ENCODE results near the gene PRR30.

PRR30 gene

GRCh38 chr2:27105981-27106380, 33.2 kb downstream of the PRR30 start:
- H3K4me3 ChIP-seq (ENCODE audit: low read length) = no peak overlapping the region
- DNase-seq (ENCODE audit: low read depth) = no peak
- TF ChIP-seq, protein P1, sequence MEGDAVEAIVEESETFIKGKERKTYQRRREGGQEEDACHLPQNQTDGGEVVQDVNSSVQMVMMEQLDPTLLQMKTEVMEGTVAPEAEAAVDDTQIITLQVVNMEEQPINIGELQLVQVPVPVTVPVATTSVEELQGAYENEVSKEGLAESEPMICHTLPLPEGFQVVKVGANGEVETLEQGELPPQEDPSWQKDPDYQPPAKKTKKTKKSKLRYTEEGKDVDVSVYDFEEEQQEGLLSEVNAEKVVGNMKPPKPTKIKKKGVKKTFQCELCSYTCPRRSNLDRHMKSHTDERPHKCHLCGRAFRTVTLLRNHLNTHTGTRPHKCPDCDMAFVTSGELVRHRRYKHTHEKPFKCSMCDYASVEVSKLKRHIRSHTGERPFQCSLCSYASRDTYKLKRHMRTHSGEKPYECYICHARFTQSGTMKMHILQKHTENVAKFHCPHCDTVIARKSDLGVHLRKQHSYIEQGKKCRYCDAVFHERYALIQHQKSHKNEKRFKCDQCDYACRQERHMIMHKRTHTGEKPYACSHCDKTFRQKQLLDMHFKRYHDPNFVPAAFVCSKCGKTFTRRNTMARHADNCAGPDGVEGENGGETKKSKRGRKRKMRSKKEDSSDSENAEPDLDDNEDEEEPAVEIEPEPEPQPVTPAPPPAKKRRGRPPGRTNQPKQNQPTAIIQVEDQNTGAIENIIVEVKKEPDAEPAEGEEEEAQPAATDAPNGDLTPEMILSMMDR (conservative IDR thresholded peaks at IDR 0.05; ENCODE audit: low read depth, low read length) = no peak

DNA sequence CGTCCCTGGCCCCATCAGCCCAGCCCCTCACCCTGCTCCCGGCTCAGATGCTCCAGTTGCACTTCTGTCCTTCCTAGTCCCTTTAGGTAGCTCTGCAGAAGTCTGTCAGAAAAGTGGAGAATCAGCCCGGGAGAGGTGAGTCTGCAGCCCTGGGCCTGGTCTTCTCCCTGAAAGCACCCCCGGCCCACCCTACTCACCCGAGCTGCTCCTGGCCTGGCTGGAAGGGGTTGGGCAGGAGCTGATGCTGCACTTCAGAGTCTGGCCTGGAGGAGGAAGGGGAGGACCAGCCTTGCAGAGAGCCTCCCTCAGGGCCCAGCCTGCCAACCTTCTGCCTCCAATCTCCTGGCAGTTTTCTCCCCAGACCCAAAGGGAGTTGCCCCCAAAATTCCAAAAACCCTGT, 36.9 kb downstream of the PRR30 start:
- TF ChIP-seq, protein P1 (conservative IDR thresholded peaks at IDR 0.05; ENCODE audit: low read depth, low read length) = no peak
- H3K4me3 ChIP-seq (ENCODE audit: low read length) = no peak overlapping the region
- DNase-seq (ENCODE audit: low read depth) = no peak

- H3K4me3 ChIP-seq (ENCODE audit: low read length) = no peak overlapping the region
- TF ChIP-seq, protein P1 (conservative IDR thresholded peaks at IDR 0.05; ENCODE audit: low read depth, low read length) = no peak
Observed at GRCh38 chr2:27100036-27100435, 39.2 kb downstream of the PRR30 start.

GRCh38 chr2:27099334-27099955, 39.8 kb downstream of the PRR30 start:
- H3K4me3 ChIP-seq (ENCODE audit: low read length) = no peak overlapping the region
- DNase-seq (ENCODE audit: low read depth) = no peak
- TF ChIP-seq, protein P1 (conservative IDR thresholded peaks at IDR 0.05; ENCODE audit: low read depth, low read length) = no peak

More at GRCh38 chr2:27100036-27100435, 39.2 kb downstream of the PRR30 start:
- no peak for DNase-seq (ENCODE audit: low read depth)

- TF ChIP-seq, protein P1 (conservative IDR thresholded peaks at IDR 0.05; ENCODE audit: low read depth, low read length) = no peak
- no peak for DNase-seq (ENCODE audit: low read depth)
- no peak overlapping the region for H3K4me3 ChIP-seq (ENCODE audit: low read length)
Observed at GRCh38 chr2:27097341-27097740, 41.9 kb downstream of the PRR30 start.

DNA sequence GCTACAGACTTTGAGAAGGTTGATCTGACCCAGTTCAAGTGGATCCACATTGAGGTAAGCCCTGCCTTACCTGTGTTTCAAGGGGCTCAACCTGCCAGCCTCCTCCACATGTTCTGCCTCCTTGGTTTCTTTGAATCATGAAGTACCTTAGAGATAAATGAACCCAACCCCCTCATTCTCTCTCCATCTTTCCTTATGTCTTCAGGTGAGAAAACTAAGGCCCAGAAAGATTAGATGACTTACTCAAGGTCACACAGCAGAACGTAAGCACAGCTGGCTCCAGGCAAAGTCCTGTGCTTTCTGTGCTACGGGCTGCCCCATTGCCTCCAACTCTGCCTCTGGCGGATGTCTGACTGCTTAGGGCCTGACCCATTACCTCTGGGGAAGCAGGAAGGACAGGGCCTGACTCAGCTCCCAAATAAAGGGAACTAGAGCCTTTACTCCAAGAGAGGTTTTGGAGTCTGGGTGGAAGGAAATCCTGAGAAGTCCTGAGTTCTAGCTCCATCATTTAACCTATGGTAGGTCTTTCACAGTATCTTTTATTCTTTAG, 42.4 kb downstream of the PRR30 start:
- no peak for DNase-seq (ENCODE audit: low read depth)
- H3K4me3 ChIP-seq (ENCODE audit: low read length) = no peak overlapping the region
- TF ChIP-seq, protein P1 (conservative IDR thresholded peaks at IDR 0.05; ENCODE audit: low read depth, low read length) = no peak

All from retinal pigment epithelial cell (primary cell).